Heart left ventricle (tissue), 16 donors: ENCODE measurements around the gene ODR4. TPM values are rescaled to one million over a fixed set of nuclear protein-coding genes. Genes with fewer than 3 reads are reported as not detected.

Source experiments
- ATAC-seq, 4 donors: fragments of 200-7000 bp; cut with Tn5 transposase; one replicate each; pipeline ENCODE4 v1.9.1; 2020 to 2022; ENCODE audit warnings: moderate library complexity in 4 of 4, mild to moderate bottlenecking in 3 of 4, moderate number of reproducible peaks in 1 of 4
- DNase-seq, 5 donors: peaks; one replicate each; pipeline ENCODE4 v3.0.0-alpha.2; 2020
- H3K27ac ChIP-seq, 12 donors: fragments of 200-600 bp; sonication (generic) in 4 of 12; one replicate each; pipeline versions ENCODE4 v1.5.0 to v1.8.0; 2016 to 2022; ENCODE audit warnings: mild to moderate bottlenecking in 2 of 12
- H3K27me3 ChIP-seq, 9 donors: fragments of 200-600 bp; sonication (generic) in 2 of 9; one replicate each; pipeline versions ENCODE4 v1.5.1 to v1.8.0; 2016 to 2022; ENCODE audit warnings: mild to moderate bottlenecking in 3 of 9
- H3K36me3 ChIP-seq, 9 donors: fragments of 200-600 bp; sonication (generic) in 2 of 9; one replicate each; pipeline versions ENCODE4 v1.5.0 to v1.8.0; 2018 to 2022; ENCODE audit warnings: mild to moderate bottlenecking in 2 of 9
- H3K4me1 ChIP-seq, 12 donors: fragments of 200-600 bp; sonication (generic) in 4 of 12; one replicate each; pipeline versions ENCODE4 v1.5.0 to v1.8.0; 2016 to 2022; ENCODE audit warnings: mild to moderate bottlenecking in 3 of 12
- H3K4me3 ChIP-seq, 12 donors: fragments of 200-600 bp; sonication (generic) in 4 of 12; one replicate each; pipeline versions ENCODE4 v1.5.0 to v1.8.0; 2017 to 2022; ENCODE audit warnings: mild to moderate bottlenecking in 9 of 12, moderate library complexity in 4 of 12
- H3K9me3 ChIP-seq, 12 donors: fragments of 200-600 bp; sonication (generic) in 4 of 12; one replicate each; pipeline versions ENCODE4 v1.5.0 to v1.8.0; 2016 to 2022; ENCODE audit warnings: mild to moderate bottlenecking in 1 of 12
- POLR2A ChIP-seq, 2 donors: fragments of 450-650 bp; IDR thresholded peaks; one replicate each; pipeline ENCODE4 v1.6.1; 2017; ENCODE audit warnings: antibody characterized with exemption in 2 of 2, mild to moderate bottlenecking in 2 of 2, moderate library complexity in 2 of 2
- WGBS, 4 donors: extraction: QIAGEN DNeasy Blood & Tissue Kit in 2 of 4; methylation state at CpG; one replicate each; pipeline versions ENCODE4 v1.1.5 to v1.1.7; 2013 to 2018; 5-methylcytosine and 5-hydroxymethylcytosine counted together
- intact Hi-C, 10 donors: fragments of 100-400 bp; cut with DNase I; formaldehyde crosslinking; loops; one replicate each; pipeline versions ENCODE4 v1.11.1 to v1.14.2; 2022
- polyA plus RNA-seq, 2 donors: library from polyadenylated mRNA; stranded (reverse); fragments of 200-250 nt; gene quantifications; one replicate each; pipeline ENCODE4 v1.2.3, GENCODE V29; 2013
- total RNA-seq, 9 donors: library from RNA; depleted of rRNA in 2 of 9; stranded (reverse); fragments of >200 nt in 2 of 9; fragmentation: NEBNext Ultra II Directional in 3 of 9; extraction: Animal tissue kit (Norgen Biotek cat#: 25700) in 3 of 9; gene quantifications; one replicate each; pipeline versions ENCODE4 v1.1.0 to v1.2.4, GENCODE V29; 2016 to 2023
- TF ChIP-seq, protein P1 (sequence below), 12 donors: fragments of 200-600 bp; sonication (generic) in 4 of 12; IDR thresholded peaks; one replicate each; pipeline versions ENCODE4 v1.5.0 to v1.8.0; 2018 to 2022; ENCODE audit warnings: antibody characterized with exemption in 12 of 12, mild to moderate bottlenecking in 5 of 12
- donor health status: ischemic (EF 13 %, LVEDD 7.1; RV severe dilation, severe dysfunction).
- donor health status: healthy with polysubstance abuse.
- donor health status: DM: no; HTN: yes; CAD: no.
- donor health status: DM: no; HTN: no; CAD: no.
- donor health status: ischemic (EF 25% LVEDD 6.9; RV normal size, moderate dysfunction).
- donor health status: ischemic (EF 25% LVEDD 5.7; RV mildly dilated, moderate dysfunction).
- donor health status: healthy.
- donor health status: DM: yes; HTN: yes; CAD: no.
- donor health status: ischemic (EF 35%, LVEDD 5.7; RV mildly dilated, moderate dysfunction).
- donor health status: nonischemic (EF 11% LVEDD 7.7; RV severe dilation, severe dysfunction).
- donor health status: DM: yes; HTN: yes; CAD: no.
- donor health status: PGD.
- donor health status: ischemic (EF 29% LVEDD 5.4; RV normal size, mild dysfunction).
- donor health status: nonischemic (EF 23%, LVEDD 6.1; RV moderate dilation, normal function).

ODR4 gene
- total and polyA plus RNA-seq, 11 donors, result 8.7 to 15.5 (median 11.3) TPM

DNA sequence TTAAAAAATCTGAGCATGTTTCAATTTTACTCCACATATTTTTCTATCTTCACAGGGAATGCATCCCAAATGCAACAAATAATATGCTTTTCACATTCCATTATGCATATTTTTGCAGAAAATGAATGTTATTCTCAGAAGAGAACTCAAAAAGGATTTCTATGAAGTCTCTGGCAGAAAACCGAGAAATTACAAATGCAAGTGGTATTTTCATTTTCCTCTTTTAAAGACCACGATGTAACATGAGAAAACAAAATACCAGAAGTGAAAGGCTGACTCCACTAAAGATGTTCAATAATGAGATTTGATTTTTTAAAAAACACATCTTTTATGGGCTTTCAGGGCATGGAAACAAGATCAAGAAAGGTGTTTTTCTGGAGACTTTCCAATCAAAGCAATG, 90.3 kb downstream of the ODR4 start:
- TF ChIP-seq, protein P1, sequence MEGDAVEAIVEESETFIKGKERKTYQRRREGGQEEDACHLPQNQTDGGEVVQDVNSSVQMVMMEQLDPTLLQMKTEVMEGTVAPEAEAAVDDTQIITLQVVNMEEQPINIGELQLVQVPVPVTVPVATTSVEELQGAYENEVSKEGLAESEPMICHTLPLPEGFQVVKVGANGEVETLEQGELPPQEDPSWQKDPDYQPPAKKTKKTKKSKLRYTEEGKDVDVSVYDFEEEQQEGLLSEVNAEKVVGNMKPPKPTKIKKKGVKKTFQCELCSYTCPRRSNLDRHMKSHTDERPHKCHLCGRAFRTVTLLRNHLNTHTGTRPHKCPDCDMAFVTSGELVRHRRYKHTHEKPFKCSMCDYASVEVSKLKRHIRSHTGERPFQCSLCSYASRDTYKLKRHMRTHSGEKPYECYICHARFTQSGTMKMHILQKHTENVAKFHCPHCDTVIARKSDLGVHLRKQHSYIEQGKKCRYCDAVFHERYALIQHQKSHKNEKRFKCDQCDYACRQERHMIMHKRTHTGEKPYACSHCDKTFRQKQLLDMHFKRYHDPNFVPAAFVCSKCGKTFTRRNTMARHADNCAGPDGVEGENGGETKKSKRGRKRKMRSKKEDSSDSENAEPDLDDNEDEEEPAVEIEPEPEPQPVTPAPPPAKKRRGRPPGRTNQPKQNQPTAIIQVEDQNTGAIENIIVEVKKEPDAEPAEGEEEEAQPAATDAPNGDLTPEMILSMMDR (IDR thresholded peaks at IDR 0.05), result no peak
- TF ChIP-seq POLR2A (IDR thresholded peaks at IDR 0.05), result no peak
- H3K27me3 ChIP-seq, result no peaks in the 10 kb centered on the region
- WGBS, 4 donors, result 69 to 81% (median 79%) methylated on average over 2 of the region's 2 CpGs
- no peak for DNase-seq
- no peak for ATAC-seq
- H3K9me3 ChIP-seq, result no peaks in the 10 kb centered on the region
- H3K4me3 ChIP-seq, result no peak overlapping the region
- H3K4me1 ChIP-seq, result no peaks in the 10 kb centered on the region
- intact Hi-C loops, result no loop called here
- no peak overlapping the region for H3K27ac ChIP-seq
- no peaks in the 10 kb centered on the region for H3K36me3 ChIP-seq

Other genes starting within 250 kb of the ODR4 start
- 100 to 1,000 TPM in 1 of 9 donors, 1 to 10 TPM in 3, under 1 TPM in 5; 0.60 to 141 (median 0.88) TPM for gene PRG4, start 79.6 kb upstream of the ODR4 start, total RNA-seq
- 1 to 10 TPM in 1 of 2 donors, under 1 TPM in 1; 0.15 to 1.3 TPM for gene PRG4, start 79.6 kb upstream of the ODR4 start, polyA plus RNA-seq
- gene TPR, start 585 bp upstream of the ODR4 start, total RNA-seq, result 10 to 100 TPM; 43.5 to 90.8 (median 55.0) TPM
- 10 to 100 TPM; 11.0 to 21.0 TPM for gene TPR, start 585 bp upstream of the ODR4 start, polyA plus RNA-seq
- gene PDC, start 85.3 kb downstream of the ODR4 start, total RNA-seq, result not detected
- gene PDC, start 85.3 kb downstream of the ODR4 start, polyA plus RNA-seq, result not detected